GM12873 (cell line): ENCODE results near the gene MYOM3.

ENCODE experiments used
- TF ChIP-seq, protein P1 (sequence below): IDR thresholded peaks from 2 replicates; pipeline ENCODE4 v1.5.1; 2012; ENCODE audit warnings: low read depth, mild to moderate bottlenecking, moderate library complexity, low read length, control low read depth; ENCODE audit not compliant: insufficient read depth; ENCODE audit errors: missing control alignments

MYOM3 gene

DNA sequence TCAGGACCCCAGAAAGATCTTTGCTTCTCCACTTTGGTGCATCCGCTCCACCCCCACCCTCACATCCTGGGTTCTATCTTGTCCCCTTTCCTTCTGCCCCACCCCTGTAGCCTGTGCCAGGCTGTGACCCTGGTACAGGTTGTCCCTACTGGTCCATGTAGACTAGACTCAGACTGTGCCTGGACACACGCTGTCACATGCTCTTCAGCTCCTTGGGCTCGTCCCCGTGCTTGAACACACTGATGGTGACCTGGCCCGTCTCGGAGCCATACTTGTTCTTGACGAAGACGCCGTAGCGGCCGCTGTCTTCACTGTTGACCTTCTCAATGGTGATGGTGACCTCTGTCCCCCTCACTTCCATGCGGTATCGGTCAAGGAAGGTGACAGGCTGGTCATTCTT lies 54.8 kb downstream of the MYOM3 start:
- TF ChIP-seq, protein P1, sequence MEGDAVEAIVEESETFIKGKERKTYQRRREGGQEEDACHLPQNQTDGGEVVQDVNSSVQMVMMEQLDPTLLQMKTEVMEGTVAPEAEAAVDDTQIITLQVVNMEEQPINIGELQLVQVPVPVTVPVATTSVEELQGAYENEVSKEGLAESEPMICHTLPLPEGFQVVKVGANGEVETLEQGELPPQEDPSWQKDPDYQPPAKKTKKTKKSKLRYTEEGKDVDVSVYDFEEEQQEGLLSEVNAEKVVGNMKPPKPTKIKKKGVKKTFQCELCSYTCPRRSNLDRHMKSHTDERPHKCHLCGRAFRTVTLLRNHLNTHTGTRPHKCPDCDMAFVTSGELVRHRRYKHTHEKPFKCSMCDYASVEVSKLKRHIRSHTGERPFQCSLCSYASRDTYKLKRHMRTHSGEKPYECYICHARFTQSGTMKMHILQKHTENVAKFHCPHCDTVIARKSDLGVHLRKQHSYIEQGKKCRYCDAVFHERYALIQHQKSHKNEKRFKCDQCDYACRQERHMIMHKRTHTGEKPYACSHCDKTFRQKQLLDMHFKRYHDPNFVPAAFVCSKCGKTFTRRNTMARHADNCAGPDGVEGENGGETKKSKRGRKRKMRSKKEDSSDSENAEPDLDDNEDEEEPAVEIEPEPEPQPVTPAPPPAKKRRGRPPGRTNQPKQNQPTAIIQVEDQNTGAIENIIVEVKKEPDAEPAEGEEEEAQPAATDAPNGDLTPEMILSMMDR, result no peak

DNA sequence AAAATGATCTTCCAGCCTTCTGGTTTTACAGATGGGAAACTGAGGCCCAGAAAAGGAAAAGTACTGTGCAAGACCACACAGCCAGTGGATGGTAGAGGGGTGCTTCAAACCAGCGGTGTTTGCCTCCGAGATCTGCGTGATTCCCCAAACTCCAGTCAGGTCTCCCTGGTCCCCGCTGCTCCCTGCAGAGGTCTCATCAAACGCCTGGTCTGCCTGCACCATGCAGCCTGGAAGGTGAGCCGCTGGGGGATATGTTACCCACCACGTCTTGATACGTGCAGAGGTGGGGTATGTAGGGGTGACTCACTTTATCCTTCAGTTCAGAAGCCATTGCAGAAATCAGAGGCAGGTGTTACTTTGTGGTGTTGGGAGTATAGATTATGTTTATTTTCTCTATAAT lies 56.3 kb downstream of the MYOM3 start:
- TF ChIP-seq, protein P1, result no peak

DNA sequence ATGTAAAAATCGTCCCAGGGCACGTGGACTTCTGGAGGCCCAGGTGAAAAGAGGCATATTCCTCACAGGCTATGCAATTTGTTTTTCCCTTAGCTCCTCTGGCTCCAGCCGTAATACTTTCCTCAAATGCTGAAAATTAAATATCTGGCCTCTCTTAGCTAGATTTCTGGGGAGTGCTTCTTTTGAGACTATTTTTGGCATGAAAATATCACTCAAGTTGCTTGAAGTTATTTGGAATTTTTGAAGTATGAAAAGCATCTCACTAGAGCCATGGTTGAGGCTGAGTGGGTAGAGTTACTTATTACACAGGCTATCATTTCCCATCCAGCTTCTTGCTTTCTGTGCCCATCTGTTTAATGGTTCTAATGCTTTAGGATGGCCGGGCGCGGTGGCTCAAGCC lies 59.7 kb downstream of the MYOM3 start:
- TF ChIP-seq, protein P1, result no peak

DNA sequence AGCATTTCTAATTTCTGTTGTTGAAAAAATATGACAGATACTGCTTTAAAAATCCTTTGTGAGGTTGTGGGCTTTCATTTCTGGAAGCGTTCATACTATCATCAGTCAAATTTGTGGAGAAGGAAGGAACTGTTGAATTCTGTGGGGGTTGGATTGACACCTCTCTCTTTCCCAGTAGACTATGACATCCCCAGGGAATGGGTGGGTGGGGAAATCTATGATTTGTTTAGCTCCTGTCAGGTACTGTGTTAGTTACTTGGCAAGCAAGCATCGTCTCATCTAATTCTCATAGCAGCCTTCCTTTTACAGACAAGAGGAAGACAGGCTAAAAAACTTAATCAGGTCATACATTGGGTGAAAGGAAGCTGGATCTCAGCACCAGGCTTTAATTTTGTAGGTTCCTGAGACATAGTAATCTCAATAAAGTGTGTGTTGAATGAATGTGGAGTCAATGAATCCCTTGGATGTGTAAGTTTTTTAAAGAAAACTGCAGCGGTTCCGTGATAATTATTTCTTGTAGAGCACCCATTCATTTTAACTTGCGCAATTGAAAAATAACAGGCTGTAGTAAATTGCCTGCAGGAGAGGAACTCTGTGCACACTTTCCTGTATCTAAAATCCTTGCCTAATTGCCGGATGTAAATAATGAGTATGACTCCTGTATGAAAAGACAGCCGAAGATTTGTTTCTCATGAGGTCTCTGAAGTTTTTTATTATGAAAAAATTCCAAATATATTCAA lies 60.6 kb downstream of the MYOM3 start:
- TF ChIP-seq, protein P1, result no peak

DNA sequence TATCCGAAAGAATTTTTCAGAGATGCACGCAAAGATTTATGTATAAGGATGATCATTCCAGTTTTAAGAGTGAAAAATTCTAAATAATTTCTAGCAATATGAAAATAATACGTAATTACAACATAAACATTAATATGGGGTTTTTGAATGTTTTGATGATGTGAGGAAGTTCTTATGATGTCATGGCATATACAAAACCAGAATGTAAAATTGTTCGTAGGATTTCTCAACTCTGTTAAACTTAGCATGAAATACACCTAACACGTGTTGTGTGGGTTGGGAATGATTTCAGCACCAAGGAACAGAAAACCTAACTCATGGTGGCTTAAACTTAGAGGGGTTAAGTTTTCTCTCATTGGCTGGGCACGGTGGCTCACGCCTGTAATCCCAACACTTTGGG lies 62.2 kb downstream of the MYOM3 start:
- TF ChIP-seq, protein P1, result no peak

DNA sequence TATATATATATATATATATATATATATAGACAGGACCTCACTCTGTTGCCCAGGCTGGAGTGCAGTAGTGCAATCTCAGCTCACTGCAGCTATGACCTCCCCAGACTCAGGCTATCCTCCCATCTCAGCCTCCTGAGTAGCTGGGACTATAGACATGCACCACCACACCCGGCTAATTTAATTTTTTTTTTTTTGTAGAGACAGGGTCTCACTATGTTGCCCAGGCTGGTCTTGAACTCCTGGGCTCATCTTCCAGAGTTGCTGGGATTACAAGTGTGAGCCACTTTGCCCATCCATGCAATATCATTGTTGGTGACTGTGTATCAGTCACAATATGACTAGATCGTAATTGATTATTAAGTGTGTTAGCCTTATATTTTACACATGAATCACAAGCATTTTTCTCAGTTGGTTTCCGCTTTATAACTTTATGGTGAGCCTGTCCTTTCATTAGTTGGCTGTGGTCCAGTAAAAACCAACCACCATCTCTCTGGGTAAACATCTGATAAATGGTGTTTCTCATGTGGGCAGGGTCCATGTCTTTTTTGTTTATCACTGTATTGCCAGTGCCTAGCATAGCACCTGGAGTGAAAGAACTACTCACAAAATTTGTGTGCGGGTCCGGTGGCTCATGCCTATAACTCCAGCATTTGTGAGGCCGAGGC lies 63.6 kb downstream of the MYOM3 start:
- TF ChIP-seq, protein P1, result no peak

DNA sequence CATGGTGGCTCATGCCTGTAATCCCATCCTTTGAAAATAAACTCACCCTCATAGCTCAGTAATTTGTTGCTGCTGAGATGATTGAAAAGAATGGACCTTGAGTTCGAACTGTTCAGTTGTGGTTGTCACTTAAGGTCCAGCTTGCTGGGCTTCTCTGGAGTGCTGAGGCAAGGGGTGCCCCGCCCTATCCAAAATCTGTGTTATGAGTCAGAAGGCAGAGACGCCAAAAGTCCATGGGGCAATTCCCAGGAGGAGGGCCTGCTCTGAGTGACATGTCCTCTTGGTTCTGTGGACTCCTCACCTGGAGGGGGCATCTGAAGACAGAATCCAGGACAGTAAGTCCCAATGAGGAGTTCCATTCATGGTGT lies 64.8 kb downstream of the MYOM3 start:
- TF ChIP-seq, protein P1, result no peak
